Neural cell (in vitro differentiated cells): Measurements from ENCODE around the gene FRMD4B. TPM values are rescaled to one million over a fixed set of nuclear protein-coding genes. Genes with fewer than 3 reads are reported as not detected.

Source experiments
- H2AFZ ChIP-seq: fragments of 200-600, 300-800 bp; sonication (generic), shearing (Covaris generic); 2 replicates; pipeline ENCODE4 v1.6.0; 2014; ENCODE audit warnings: low read depth, mild to moderate bottlenecking, antibody characterized with exemption, low read length, moderate library complexity
- H3F3A ChIP-seq: fragments of 200-600 bp; shearing (Covaris generic); 2 replicates; pipeline ENCODE4 v1.6.1; 2016; ENCODE audit warnings: mild to moderate bottlenecking, moderate library complexity, mixed read lengths, antibody characterized with exemption, low read length; ENCODE audit not compliant: insufficient read depth, poor library complexity, severe bottlenecking
- H3K27ac ChIP-seq: fragments of 200-600, 300-800 bp; sonication (generic), shearing (Covaris generic); 2 replicates; pipeline ENCODE4 v1.5.1; 2014; ENCODE audit warnings: mild to moderate bottlenecking, low read length, moderate library complexity
- H3K27me3 ChIP-seq: fragments of 300-800, 200-600 bp; sonication (generic), shearing (Covaris generic); 2 replicates; pipeline ENCODE4 v1.6.0; 2014; ENCODE audit warnings: mild to moderate bottlenecking, low read depth, low read length, moderate library complexity; ENCODE audit not compliant: insufficient read depth
- H3K36me3 ChIP-seq: fragments of 300-800, 200-600 bp; sonication (generic), shearing (Covaris generic); 2 replicates; pipeline ENCODE4 v1.5.1; 2014; ENCODE audit warnings: mild to moderate bottlenecking, antibody characterized with exemption, low read length, moderate library complexity; ENCODE audit not compliant: insufficient read depth
- H3K4me2 ChIP-seq: fragments of 300-800, 200-600 bp; sonication (generic), shearing (Covaris generic); 2 replicates; pipeline ENCODE4 v1.6.0; 2014; ENCODE audit warnings: mild to moderate bottlenecking, low read length
- H3K4me3 ChIP-seq: fragments of 300-800, 200-600 bp; sonication (generic), shearing (Covaris generic); 2 replicates; pipeline ENCODE4 v1.5.1; 2014; ENCODE audit warnings: mild to moderate bottlenecking, low read length, moderate library complexity
- H3K79me2 ChIP-seq: fragments of 200-600 bp; shearing (Covaris generic); replicated peaks from 2 replicates; pipeline ENCODE4 v1.6.0; 2014; ENCODE audit warnings: mild to moderate bottlenecking, low read length, moderate library complexity; ENCODE audit not compliant: insufficient read depth
- H3K9ac ChIP-seq: fragments of 300-800, 200-600 bp; sonication (generic), shearing (Covaris generic); 2 replicates; pipeline ENCODE4 v1.6.1; 2016; ENCODE audit warnings: mild to moderate bottlenecking, low read length, mixed read lengths
- H3K9me2 ChIP-seq: fragments of 200-600 bp; shearing (Covaris generic); 2 replicates; pipeline ENCODE4 v1.6.1; 2016; ENCODE audit warnings: mild to moderate bottlenecking, low read length, mixed read lengths; ENCODE audit not compliant: insufficient read depth
- H3K9me3 ChIP-seq: fragments of 200-600, 300-800 bp; sonication (generic), shearing (Covaris generic); 2 replicates; pipeline ENCODE4 v1.6.1; 2016; ENCODE audit warnings: mild to moderate bottlenecking, mixed run types, low read length, moderate library complexity, mixed read lengths
- H4K20me1 ChIP-seq: fragments of 200-600 bp; shearing (Covaris generic); 2 replicates; pipeline ENCODE4 v1.6.1; 2016; ENCODE audit warnings: mild to moderate bottlenecking, mixed run types; ENCODE audit not compliant: insufficient read depth
- CTCF ChIP-seq: fragments of 450-650 bp; IDR thresholded peaks from 2 replicates; pipeline ENCODE4 v1.5.1; 2014; ENCODE audit warnings: antibody characterized with exemption, mild to moderate bottlenecking, moderate library complexity; ENCODE audit not compliant: poor library complexity, severe bottlenecking
- EP300 ChIP-seq: fragments of 450-650 bp; conservative IDR thresholded peaks from 2 replicates; pipeline ENCODE4 v1.6.1; 2014; ENCODE audit warnings: antibody characterized with exemption, mild to moderate bottlenecking, moderate library complexity; ENCODE audit not compliant: poor library complexity, severe bottlenecking
- EZH2 ChIP-seq: fragments of 200-600, 300-800 bp; shearing (Covaris generic), sonication (generic); IDR thresholded peaks from 2 replicates; pipeline ENCODE4 v1.6.1; 2014; ENCODE audit warnings: antibody characterized with exemption, low read length, borderline replicate concordance, mild to moderate bottlenecking; ENCODE audit not compliant: insufficient read depth, poor library complexity, severe bottlenecking
- MXI1 ChIP-seq: fragments of 450-650 bp; conservative IDR thresholded peaks from 2 replicates; pipeline ENCODE4 v1.6.1; 2014; ENCODE audit warnings: antibody characterized with exemption, mild to moderate bottlenecking; ENCODE audit not compliant: poor library complexity, severe bottlenecking
- POLR2AphosphoS5 ChIP-seq: IDR thresholded peaks from 2 replicates; pipeline ENCODE4 v1.6.1; 2012
- RAD21 ChIP-seq: fragments of 450-650 bp; conservative IDR thresholded peaks from 2 replicates; pipeline ENCODE4 v1.6.1; 2014; ENCODE audit warnings: antibody characterized with exemption, mild to moderate bottlenecking, moderate library complexity
- REST ChIP-seq: IDR thresholded peaks from 2 replicates; pipeline ENCODE4 v1.6.1; 2012; ENCODE audit warnings: borderline replicate concordance
- SMC3 ChIP-seq: fragments of 450-650 bp; conservative IDR thresholded peaks from 2 replicates; pipeline ENCODE4 v1.6.1; 2014; ENCODE audit warnings: antibody characterized with exemption, mild to moderate bottlenecking, moderate library complexity; ENCODE audit not compliant: poor library complexity
- TAF1 ChIP-seq: IDR thresholded peaks from 2 replicates; pipeline ENCODE4 v1.6.1; 2012; ENCODE audit warnings: low read depth
- polyA plus RNA-seq: library from polyadenylated mRNA; depleted of rRNA; stranded (reverse); fragments of >200 nt; gene quantifications from 2 replicates; pipeline ENCODE4 v1.2.3, GENCODE V29; 2014

The FRMD4B gene
- polyA plus RNA-seq, 1 donor from 2014 or later, result 6.2 TPM

GRCh38 chr3:69384326-69384725, 1.6 kb downstream of the FRMD4B start:
- TF ChIP-seq REST (no peak), CTCF (no peak), POLR2AphosphoS5 (no peak), TAF1 (no peak), RAD21 (no peak), MXI1 (no peak), EZH2 (no peak), EP300 (no peak), SMC3 (no peak)
- no peaks in the 10 kb centered on the region for H3F3A ChIP-seq
- no peaks in the 10 kb centered on the region for H3K79me2 ChIP-seq
- H3K9me3 ChIP-seq, result no peaks in the 10 kb centered on the region
- H3K4me2 ChIP-seq, result no peak overlapping the region
- no peaks in the 10 kb centered on the region for H3K36me3 ChIP-seq
- H3K27ac ChIP-seq, result no peak overlapping the region
- no peak overlapping the region for H3K4me3 ChIP-seq
- no peaks in the 10 kb centered on the region for H3K9me2 ChIP-seq
- no peaks in the 10 kb centered on the region for H4K20me1 ChIP-seq
- H3K27me3 ChIP-seq, result peaks cover 24% of the 10 kb centered on the region
- no peak overlapping the region for H3K9ac ChIP-seq
- no peak overlapping the region for H2AFZ ChIP-seq

DNA sequence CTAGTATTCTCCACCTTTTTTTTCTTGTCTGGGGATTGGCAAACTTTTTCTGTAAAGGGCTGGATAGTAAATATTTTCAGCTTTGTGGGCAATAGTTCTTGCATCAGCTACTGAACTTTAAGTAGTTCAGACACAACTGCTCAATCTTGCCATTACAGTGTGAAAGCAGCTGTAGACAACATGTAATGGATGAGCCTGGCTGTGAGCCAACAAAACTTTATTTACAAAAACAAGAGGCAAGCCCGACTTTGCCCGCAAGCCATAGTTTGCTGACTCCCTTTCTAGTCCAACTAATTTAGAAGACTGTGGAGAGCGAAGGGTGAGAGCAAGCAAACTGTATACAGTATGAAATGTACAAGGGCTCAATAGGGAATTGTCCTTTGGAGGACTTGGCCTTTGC, 6.2 kb downstream of the FRMD4B start:
- H3K27ac ChIP-seq, result no peak overlapping the region
- TF ChIP-seq POLR2AphosphoS5 (no peak), TAF1 (no peak)
- no peaks in the 10 kb centered on the region for H3K79me2 ChIP-seq

More for the DNA sequence above, 6.2 kb downstream of the FRMD4B start:
- no peak overlapping the region for H3K4me3 ChIP-seq
- H2AFZ ChIP-seq, result no peak overlapping the region
- H3K27me3 ChIP-seq, result peaks cover 2% of the 10 kb centered on the region
- H3F3A ChIP-seq, result no peaks in the 10 kb centered on the region
- no peaks in the 10 kb centered on the region for H3K9me3 ChIP-seq
- H3K9me2 ChIP-seq, result no peaks in the 10 kb centered on the region
- H3K4me2 ChIP-seq, result no peak overlapping the region
- no peaks in the 10 kb centered on the region for H4K20me1 ChIP-seq
- no peak overlapping the region for H3K9ac ChIP-seq
- H3K36me3 ChIP-seq, result no peaks in the 10 kb centered on the region
